Keratinocyte (primary cell): ENCODE data around the gene ENKUR.

Experiments used
- CTCF ChIP-seq, 3 experiments: IDR thresholded peaks in 1 of 3; conservative IDR thresholded peaks in 1 of 3; optimal IDR thresholded peaks in 1 of 3; 2 replicates in 2 of 3; 3 replicates in 1 of 3; pipeline versions ENCODE3 to v1.5.1; 2011; ENCODE audit warnings: low read length in 3 of 3, mild to moderate bottlenecking in 3 of 3, moderate library complexity in 2 of 3, control low read depth in 1 of 3, inconsistent platforms in 1 of 3; ENCODE audit not compliant: insufficient read depth in 2 of 3; ENCODE audit errors: extremely low read depth in 1 of 3
- EZH2 ChIP-seq: IDR thresholded peaks from one replicate; pipeline ENCODE4 v1.6.1; 2012; ENCODE audit warnings: inconsistent platforms, mild to moderate bottlenecking, low read length, moderate library complexity

- TF ChIP-seq CTCF (optimal IDR thresholded peaks at IDR 0.05 in 1 of 3, IDR thresholded peaks at IDR 0.05 in 1 of 3, conservative IDR thresholded peaks at IDR 0.05 in 1 of 3; ENCODE audit: extremely low read depth in 1 of 3, insufficient read depth in 2 of 3, low read length in 3 of 3): no peak
- no peak for TF ChIP-seq EZH2
Observed at GRCh38 chr10:24973163-24973562, 42.8 kb downstream of the ENKUR start.
